ENCODE results near the gene SLC9A3.

The SLC9A3 gene

DNA sequence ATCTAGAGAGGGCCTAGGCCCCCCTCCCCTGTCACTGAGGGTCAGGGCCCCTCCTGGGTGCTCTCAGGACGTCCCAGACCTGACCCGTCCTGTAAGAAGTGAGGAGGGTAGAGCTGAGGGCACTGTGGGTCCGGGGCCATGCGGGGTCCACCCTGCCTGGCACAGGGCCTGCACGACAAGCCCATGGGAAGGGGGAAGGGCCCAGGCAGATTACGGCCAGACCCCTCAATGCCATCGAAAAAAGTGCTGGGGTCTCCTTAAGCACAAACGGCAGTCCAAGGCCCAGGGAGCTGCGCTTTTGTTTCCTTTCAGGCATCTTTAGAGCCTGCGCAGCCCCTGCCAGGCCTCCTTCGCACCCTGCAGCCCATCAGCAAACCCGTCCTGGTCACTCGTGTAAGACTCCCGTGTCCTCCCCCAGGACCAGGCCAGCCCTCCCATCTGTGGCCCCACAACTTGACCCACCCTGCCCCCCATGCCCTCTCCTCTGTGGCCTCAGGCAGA is 85.7 kb downstream of the SLC9A3 start:
- no peak for DNase-seq

DNA sequence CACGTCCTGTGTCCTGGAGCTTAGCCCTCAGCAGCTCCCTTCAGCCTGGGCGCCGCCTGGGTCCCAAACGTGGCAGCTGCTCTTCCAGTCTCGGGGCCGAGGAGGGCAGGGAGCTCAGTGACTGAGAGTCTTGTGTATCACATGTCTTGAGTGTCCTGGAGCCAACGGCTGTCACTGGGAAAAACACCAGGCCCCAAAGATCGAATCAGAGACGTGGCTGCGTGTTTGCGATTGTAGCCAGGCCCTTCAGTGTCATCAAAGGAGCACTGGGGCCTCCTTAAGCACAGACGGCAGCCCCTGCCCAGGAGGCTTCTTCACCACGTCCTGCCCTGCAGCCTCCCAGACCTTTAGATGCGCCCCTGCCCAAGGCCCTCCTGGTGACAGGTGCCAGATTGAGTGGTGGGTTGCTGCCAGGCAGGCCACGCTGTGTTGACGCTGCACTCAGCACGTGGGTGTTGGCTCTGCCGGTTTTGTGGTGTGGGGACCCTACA is 86.9 kb downstream of the SLC9A3 start:
- no peak for DNase-seq

DNA sequence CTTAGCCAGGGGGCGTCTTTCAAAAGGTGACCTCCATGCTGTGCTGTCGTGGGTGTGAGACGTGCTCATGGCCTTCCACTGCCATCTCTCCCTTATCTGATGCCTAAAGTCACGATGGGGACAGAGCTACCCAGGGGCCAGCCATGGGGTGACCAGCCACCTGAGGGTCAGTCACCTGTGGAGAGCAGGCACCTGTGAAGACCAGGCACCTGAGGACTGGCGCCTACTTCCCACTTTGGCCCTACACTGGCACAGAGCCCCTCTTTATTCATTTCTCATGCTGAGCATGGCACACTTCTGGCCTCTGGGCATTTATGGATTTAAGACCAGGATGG is 87.6 kb downstream of the SLC9A3 start:
- DNase-seq, result no peak

DNA sequence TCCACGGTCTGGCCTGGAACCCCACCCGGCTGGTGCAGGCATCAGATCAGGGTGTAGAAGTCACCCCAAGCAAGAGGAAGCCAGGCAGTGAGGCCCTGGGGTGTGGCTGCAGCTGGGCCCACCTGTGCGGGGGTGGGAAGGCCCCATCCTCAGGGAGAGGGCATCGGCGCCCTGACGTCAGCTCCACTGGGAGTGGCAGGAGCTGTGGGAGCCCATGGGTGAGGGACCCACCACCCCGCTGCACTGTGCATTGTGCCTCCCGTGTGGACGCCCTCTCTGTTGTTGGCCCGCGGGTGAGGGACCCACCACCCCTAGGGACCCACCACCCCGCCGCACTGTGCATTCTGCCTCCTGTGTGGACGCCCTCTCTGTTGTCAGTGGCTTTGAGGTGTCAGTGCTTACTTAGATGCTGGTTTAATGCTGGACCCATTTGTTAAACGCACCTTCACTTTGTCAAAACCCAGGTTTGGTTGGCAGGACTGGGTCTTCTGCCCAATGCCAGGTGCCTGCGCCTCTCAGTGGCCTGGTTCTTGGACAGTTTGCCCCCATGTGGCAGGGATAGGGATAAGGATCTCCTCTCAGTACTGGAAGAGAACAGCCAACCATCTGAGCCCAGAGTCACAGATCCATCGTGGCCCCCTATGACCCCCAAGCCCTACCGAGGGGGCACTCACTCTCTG is 88.1 kb downstream of the SLC9A3 start:
- no peak for DNase-seq

DNA sequence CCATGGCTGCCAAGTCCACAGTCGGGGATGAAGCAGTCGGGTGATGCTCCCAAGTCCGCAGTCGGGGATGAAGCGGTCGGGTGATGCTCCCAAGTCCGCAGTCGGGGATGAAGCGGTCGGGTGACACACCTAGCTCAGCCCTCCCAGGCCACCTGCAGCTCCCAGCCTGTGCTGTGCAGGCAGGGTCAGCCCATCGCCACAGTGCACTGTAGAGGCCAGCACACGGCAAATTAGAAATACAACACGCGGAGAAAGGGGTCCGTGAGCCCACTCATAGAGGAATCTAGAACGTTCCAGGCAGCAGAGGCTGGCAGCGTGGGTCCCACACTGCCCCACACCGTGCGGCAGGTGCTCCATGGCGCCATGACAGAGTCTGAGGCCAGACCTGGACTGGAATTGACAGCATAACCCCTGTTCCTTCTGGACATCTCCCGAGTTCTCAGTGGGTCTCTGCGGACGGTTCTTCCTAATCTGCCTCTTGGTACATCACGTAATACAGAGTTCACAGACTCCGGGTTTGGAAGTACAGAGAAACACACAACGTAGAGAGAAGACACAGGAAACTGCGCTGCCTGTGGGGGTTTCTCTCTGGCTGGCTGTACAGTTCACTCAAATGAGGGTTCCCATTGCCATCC is 89.0 kb downstream of the SLC9A3 start:
- DNase-seq, result no peak

DNA sequence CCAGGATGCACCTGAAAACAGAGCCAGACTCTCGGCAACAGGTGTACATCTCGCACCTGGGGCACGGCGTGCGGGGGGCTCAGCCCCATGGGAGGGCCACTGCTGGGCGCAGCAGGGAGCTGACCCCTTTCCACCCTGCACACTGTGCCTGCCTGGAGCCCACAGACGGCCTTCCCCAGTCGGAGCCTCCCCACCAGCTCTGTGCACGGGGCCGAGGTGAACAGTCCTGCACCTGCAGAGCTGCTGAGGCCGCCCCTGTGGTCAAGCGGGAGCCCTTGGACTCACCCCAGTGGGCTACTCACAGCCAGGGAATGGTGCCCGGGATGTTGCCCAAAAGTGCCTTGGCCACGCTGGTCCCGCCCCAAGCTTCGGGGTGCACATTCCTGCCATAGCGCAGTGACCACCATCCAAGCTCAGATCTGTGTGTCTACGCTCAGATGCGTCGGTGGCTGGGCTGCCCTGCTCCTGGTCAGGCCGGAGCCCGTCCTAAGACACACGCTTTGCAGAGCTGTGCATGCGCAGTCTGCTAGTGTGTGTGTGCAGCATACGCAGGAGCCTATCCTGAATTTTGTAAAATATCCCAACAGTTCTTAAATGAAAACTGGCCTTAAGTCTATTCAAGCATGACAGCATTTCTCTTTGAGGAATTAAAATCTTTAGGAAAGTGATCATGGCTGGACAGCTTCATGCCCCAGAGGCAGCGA is 89.7 kb downstream of the SLC9A3 start:
- no peak for DNase-seq

DNA sequence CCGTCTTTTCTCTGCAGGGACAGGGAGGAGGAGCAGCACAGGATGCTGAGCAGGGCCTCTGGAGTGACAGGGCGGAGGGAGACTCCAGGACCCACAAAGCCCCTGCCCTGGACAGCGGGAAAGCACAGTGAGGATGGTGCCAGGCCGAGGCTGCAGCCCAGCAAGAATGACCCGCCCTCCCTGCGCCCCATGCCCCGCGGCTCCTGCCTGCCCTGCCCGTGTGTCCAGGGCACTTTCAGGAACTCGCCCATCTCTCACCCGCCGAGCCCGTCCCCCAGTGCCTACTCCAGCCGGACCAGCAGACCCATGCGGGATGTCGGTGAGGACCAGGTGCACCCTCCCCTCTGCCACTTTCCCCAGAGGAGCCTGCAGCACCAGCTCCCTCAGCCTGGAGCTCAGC is 90.4 kb downstream of the SLC9A3 start:
- DNase-seq, result no peak

DNA sequence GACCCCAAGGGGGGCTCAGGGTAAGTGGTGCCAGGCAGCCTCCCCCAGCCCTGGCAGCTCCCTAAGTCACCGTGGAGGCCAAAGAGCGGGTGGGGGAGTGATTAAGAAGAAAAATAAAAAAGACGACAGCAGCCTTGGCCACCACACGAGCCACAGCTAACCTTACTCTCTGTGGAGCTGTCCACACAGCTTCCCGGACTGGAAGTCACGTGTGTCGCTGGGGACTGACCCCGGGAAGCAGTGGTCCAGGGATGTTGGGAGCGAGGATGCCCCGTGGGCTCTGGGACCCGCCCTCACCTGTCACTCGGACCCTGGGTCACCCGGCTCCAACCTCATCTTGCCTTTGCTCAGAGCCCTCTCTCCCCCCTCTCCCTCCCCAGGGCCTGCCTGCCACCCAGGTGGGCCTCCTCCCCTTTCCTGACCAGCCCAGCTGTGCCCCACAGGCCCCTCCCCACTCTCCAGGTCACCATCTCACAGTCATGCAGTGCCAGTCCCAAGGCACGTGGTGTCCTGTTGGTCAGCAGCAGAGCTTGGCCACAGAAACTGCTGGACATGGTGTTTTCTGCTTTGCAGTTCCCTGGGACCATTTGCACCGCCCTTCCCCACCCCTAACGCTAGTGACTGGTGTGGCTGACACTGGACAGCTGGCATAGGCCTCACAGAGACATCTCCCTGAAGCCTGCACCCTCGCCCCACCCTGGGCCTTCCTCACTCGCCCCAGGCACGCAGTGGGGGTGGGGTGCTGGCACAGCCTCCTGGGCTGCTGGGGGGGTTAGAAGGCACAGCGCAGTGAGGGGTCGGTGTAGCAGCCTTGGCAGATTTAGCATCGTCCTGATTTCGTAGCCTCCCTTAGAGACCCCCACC is 91.1 kb downstream of the SLC9A3 start:
- DNase-seq, result no peak

DNA sequence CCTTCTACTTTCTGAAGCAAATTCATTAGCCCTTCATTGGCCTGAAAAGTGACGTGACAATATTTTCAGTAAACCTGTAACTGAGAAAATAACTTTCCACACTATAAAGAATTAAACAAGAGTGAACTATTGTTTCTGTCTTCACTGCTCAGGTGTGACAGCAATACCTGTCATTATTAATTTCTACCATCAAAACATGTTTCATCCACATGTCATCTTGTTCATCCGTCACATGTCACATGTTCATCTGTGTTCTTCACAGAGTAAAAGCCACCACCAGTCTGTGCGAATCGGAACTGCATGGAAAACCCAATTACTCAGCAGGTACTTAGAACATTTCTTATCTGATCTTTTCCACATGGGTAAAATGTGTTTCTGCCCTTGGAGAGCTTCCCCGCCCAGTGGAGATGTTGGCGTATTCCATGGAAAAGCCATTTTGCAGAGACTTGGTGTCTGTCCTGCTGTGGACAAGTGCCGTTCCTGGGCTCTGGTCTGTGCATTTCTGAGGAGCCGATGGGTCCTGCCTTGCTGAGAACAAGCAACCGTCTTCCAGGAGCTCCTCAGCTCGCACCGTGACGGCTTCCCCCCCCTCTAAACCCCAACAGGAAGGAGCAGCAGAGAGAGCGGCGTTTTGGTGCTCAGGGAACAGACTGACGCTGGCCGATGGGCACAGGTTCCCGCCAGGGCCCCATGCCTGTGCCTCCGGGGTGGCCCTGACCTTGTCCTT is 91.9 kb downstream of the SLC9A3 start:
- DNase-seq, result no peak

DNA sequence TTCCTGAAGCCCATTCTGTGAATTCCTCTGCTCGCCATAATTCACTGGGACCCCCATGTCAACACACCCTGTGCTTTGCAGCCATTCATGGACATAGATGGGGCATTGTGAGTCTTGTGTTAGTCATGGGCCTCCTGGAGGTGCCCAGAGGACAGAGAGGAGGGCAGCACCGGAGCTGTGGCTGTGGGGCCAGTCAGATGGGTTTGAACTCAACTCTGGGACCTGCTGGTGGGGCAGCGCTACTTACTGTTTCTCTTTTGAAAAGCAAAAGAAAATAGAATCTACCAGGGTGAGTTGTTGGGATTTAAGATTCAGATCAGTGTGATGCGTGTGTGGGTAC is 92.6 kb downstream of the SLC9A3 start:
- DNase-seq, result no peak

DNA sequence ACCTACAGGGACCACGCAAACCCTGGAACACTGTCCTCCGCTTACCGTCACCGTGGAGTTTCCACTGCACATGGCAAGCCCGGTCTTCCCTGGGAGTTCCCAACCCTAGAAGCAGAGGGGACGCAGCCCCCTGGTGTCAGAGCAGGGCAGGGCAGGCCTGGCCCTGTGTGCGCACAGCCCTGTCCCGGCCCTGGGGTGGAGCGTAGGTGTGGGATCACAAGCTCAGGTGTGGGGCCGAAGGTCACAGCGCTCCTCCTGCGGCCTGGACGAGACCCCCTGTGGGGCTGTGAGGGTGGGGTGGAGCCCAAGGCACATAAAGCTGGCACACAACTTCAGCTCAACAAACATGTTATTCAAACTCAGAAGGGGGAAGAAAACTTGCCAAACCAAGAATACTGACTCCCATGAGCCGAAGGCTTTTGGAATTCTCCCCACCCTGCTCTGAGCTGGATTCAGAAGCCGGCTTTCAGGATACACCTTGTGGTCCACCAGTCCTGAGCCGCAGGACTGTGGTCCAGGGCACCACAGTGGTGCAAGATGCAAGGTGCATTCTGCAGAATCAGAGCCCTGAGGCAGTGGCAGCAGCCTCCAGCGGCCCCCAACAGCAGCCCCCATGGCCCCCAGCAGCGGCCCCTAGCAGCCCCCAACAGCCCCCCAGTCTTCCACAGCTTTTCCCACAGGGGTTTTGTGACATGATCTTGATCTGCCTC is 93.1 kb downstream of the SLC9A3 start:
- DNase-seq, result peak; percentile 14

DNA sequence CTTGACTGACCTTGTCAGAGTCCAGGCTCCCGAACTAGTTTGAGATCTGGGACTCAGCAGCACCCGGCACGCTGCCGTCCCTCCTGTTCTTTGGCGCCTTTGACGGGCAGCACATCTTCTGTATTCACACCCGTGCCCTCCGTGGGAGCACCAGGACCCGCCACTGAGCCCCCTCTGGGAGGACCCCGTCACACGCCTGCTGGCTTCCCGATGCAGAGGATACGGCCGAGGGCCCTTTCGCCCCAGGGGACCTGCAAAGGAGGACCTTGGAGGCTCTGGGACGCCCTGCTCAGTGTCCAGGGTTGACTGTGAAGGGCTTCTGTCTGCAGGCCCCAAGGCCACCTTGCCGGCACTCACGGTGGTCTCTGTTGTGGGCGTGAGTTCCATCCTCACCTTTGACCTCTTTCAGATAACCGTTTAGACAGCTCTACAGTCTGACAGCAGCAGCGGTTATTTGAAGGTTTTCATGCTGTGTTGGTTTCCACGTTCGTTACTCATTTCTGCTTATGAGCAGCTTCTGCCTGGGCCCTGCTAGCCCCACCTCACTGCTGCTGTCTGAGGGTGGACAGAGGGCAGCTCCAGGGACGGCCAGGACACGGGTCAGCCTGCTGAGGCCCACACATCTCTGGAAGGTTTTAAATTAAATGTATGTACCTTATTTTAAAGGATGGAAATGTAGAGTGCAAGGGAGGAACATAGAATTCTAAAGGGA is 93.9 kb downstream of the SLC9A3 start:
- no peak for DNase-seq

DNA sequence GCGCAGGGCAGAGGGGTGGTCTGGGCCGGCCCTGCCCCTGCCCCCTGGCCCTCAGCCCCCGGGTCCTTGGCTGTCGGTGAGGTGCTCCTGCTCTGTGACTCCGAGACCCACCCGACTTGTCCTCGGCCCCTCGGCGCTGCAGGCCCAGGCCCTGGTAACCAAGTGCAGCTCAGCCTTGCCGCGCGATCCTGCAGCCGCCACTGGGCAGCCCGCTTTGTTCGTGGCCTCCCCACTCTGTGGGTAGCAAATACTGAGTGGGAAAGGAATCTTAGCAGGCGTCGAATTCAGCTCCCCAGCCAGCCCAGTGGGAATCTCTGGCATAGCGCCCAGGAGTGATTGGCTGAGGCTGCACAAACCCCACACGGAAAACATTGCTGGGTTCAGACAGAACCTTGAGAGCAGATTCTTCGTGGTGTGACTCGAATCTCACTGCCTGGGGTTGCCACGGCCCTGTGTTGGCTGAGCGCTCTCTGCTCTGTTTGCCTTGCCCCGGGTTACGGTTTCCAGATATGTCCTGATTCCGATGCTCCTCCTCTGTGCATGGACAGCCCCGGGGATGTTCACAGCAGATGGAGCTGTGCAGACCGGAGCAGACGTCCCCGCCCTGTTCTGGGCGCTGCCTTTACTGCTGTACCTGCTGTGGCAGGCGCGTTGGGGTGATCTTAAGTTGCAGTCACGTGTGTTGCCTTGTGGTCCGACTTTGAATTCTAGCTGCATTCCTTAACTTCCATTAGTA is 94.6 kb downstream of the SLC9A3 start:
- DNase-seq, result no peak

DNA sequence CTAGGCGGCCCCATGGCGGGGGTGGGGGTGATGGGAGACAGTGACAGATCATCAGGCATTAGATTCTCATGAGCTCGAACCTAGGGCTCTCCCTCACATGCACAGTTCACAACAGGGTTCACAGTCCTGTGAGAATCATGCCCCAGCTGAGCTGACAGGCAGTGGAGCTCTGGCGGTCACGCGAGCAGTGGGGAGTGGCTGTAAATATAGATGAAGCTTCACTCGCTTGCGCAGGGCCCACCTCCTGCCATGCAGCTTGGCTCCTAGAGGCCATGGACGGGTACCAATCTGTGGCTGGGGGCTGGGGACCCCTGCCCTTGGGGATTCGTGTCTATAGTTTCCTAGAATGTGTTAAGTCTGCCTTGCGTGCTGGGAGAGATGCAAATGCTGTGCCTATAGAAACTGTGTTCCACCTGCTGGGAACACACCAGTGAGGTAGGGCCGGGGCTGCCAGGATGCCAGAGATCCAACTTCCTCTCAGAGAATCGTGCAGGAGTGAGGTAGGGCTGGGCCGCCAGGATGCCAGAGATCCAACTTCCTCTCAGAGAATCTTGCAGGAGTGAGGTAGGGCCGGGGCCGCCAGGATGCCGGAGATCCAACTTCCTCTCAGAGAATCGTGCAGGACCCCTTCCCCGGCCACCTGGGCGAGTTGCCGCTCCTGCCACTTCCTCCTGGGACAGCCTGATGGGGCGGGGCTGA is 95.3 kb downstream of the SLC9A3 start:
- DNase-seq, result no peak

DNA sequence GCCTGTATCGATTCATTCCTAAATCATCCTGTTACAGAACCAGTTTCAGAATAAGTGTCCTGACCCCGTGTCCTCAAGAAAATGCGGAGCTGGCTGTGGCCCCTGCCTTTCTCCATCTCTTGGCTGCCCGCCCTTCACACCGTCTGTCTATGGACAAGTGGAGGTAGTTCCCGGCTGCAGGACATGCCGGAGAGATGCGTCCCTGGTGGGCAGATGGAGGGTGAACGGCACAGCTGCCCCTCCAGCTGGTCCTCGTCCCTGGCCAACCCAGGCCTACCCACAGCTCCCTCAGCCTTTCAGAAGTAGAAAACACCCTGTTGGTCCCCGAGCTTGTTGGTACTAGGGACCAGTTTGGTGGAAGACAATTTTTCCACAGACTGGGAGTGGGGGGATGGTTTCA is 96.0 kb downstream of the SLC9A3 start:
- no peak for DNase-seq

DNA sequence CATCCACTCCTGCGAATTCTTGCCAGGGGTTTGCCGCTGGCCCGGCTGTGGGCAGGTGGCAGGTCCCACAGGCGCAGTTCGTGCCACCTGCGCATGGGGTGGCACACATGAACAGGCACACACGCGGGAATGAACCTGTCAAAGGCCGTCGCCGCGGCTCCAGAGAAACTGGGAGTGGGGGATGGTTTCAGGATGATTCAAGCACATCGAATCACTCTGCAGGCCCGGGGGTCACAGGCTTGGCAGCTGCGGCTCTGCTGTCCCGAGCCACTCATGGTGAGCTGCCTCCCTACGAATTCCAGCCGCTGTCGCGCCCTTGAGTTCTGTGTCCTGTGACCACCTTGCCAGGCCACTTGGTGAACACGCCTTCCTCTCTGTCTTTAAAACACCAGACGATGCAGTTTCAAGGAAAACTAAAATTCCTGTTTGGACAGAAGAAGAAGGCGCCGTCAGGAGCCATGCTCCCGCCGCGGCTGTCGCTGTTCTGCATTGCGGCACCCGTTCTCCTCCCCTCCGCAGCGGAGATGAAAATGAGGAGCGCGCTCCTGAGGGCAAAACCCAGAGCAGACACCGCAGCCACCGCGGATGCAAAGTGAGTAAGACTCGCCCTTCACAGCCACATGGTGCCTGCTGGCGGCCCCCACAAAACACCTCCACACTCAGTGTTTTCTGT is 96.7 kb downstream of the SLC9A3 start:
- no peak for DNase-seq

DNA sequence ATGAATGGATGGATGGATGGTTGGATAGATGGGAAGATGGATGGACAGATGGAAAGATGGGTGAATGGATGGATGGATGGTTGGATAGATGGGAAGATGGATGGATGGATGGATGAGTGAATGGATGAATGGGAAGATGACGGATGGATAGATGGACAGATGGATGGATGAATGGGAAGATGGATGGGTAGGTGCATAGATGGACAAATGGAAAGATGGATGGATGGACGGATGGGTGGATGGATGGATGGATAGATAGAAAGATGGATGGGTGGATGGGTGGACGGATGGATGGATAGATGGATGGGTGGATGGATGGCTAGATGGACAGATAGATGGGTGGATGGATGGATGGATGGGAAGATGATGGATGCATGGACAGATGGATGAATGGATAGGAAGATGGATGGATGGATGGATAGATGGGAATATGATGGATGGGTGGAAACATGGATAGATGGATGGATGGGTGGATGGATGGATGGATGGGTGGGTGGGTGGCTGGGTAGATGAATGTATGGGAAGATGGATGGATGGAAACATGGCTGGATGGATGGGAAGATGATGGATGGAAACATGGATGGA is 97.8 kb downstream of the SLC9A3 start:
- DNase-seq, result no peak

DNA sequence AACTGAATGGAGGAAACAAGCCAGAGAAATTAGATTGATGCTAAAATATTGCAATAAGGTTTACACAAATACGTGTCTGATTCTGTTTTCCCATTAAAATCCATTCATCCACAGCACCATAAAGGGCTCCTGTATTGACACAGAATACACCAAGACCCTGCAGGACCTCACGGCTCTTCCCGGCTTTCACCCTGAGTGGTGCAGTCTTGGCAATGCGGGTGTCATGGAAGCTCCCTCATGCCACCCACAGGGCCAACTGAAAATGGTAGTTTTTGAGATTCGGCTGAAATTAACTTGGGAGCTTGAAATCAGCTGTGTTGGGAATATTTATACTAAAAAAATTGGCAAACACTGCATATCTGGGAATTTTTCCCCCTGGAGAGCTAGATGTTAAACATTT is 98.5 kb downstream of the SLC9A3 start:
- DNase-seq, result no peak
